ENCODE measurements around the gene IL4R. TPM values are rescaled to one million over a fixed set of nuclear protein-coding genes. Genes with fewer than 3 reads are reported as not detected.

The IL4R gene
- total and polyA plus RNA-seq, 12 donors, result 5.0 to 28.9 (median 9.9) TPM

DNA sequence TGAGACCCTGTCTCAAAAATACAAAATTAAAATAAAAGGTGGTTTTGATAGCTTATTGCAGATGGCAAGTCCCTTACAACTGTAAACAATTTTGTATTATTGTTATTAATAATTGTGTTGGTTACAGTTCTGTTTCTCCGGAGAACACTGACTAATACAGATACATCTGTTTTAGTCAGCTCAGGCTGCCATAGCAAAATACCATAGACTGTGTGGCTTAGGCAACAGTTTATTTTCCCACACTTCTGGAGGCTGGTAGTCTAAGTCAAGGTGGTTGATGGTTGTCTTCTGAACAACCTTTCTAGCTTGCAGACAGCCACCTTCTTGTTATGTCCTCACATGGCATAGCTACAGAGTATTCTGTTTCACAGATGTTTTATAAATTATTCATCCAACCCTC, 74.0 kb downstream of the IL4R start:
- TF ChIP-seq, protein P1, sequence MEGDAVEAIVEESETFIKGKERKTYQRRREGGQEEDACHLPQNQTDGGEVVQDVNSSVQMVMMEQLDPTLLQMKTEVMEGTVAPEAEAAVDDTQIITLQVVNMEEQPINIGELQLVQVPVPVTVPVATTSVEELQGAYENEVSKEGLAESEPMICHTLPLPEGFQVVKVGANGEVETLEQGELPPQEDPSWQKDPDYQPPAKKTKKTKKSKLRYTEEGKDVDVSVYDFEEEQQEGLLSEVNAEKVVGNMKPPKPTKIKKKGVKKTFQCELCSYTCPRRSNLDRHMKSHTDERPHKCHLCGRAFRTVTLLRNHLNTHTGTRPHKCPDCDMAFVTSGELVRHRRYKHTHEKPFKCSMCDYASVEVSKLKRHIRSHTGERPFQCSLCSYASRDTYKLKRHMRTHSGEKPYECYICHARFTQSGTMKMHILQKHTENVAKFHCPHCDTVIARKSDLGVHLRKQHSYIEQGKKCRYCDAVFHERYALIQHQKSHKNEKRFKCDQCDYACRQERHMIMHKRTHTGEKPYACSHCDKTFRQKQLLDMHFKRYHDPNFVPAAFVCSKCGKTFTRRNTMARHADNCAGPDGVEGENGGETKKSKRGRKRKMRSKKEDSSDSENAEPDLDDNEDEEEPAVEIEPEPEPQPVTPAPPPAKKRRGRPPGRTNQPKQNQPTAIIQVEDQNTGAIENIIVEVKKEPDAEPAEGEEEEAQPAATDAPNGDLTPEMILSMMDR (IDR thresholded peaks at IDR 0.05), result no peak
- Histone ChIP-seq H3K4me1 (peaks cover 0 to 25% (median 0%) of the 10 kb centered on the region in 9 donors), H3K9me3 (peaks cover 0 to 36% (median 14%) of the 10 kb centered on the region in 11 donors), H3K36me3 (no peaks in the 10 kb centered on the region), H3K4me3 (no peak overlapping the region), H3K27ac (no peak overlapping the region), H3K27me3 (peaks cover 0 to 30% (median 0%) of the 10 kb centered on the region in 7 donors)
- no peak for ATAC-seq
- intact Hi-C loops (cut with DNase I), result no loop called here
- no peak for DNase-seq
- WGBS, 2 donors, result 89 to 95% methylated on average over 1 of the region's 1 CpG

DNA sequence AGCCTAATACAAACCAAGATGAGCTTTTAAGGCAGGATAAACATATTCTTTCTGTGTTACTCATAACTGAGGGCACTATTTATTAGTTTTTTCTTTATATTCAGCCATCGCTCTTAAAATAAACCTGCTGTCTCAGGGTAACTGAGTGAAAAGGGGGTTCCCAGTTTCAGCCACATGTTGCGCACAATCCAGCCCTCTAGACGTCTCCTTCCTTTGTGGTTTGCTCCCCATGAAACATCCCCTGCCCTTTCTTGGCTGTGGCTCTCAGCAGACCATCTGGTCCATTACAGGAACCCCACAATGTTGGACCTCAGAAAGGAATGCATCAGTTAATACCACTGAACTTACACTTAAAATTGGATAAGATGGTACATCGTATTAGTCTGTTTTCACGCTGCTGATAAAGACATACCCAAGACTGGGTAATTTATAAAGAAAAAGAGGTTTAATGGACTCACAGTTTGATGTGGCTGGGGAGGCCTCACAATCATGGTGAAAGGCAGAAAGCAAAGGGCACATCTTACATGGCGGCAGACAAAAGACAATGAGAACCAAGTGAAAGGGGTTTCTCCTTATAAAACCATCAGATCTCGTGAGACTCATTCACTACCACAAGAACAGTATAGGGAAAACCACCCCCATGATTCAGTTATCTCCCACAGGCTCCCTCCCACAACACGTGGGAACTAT, 75.6 kb downstream of the IL4R start:
- H3K27ac ChIP-seq, result peak overlapping the region in 1 of 10 donors; percentile 49

GRCh38 chr16:27390151-27390550, 76.4 kb downstream of the IL4R start:
- intact Hi-C loops (cut with DNase I), result loop anchor here in 1 of 10 donors (10.0 kb wide), 1 partner anchor 1045 kb away; no protein-coding TSS in a partner anchor
- Histone ChIP-seq H3K9me3 (peaks cover 0 to 46% (median 27%) of the 10 kb centered on the region in 11 donors), H3K27me3 (peaks cover 0 to 30% (median 0%) of the 10 kb centered on the region in 7 donors), H3K4me1 (peaks cover 0 to 12% (median 0%) of the 10 kb centered on the region in 9 donors), H3K4me3 (no peak overlapping the region), H3K36me3 (no peaks in the 10 kb centered on the region), H3K27ac (peak overlapping the region in 1 of 10 donors; percentile 49)
- DNase-seq (no peak), ATAC-seq (no peak)
- TF ChIP-seq, protein P1 (IDR thresholded peaks at IDR 0.05), result no peak

More for the DNA sequence above, 75.6 kb downstream of the IL4R start:
- H3K36me3 ChIP-seq, result no peaks in the 10 kb centered on the region
- peaks cover 0 to 42% (median 27%) of the 10 kb centered on the region in 11 donors for H3K9me3 ChIP-seq
- TF ChIP-seq, protein P1 (IDR thresholded peaks at IDR 0.05), result no peak
- H3K27me3 ChIP-seq, result peaks cover 0 to 30% (median 0%) of the 10 kb centered on the region in 7 donors
- 80 to 83% methylated on average over 8 of the region's 8 CpGs for WGBS, 2 donors
- no peak overlapping the region for H3K4me3 ChIP-seq
- peaks cover 0 to 15% (median 0%) of the 10 kb centered on the region in 9 donors for H3K4me1 ChIP-seq
- DNase-seq (no peak), ATAC-seq (peak in 1 of 8 donors; percentile 27)
- intact Hi-C loops (cut with DNase I), result no loop called here

DNA sequence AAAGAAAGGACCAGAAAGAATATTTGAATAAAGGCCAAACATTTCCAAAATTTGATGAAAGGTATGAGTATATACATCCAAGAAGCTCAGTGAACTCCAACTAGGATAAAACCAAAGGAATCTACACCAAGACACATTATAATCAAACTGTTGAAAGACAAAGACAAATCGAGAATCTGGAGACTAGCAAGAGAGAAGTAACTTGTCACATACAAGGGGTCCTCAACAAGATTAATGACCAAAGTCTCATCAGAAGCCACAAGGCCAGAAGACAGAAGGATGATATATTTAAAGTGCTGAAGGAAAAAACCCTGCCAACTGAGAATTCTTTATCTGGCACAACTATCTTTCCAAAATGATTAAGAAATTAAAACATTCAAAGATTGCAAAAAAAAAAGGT, 78.9 kb downstream of the IL4R start:
- WGBS, 2 donors, result 65 to 67% methylated on average over 1 of the region's 1 CpG
- intact Hi-C loops (cut with DNase I), result loop anchor here in 1 of 10 donors (10.0 kb wide), 1 partner anchor 1048 kb away; no protein-coding TSS in a partner anchor

More for the DNA sequence above, 78.9 kb downstream of the IL4R start:
- ATAC-seq (no peak), DNase-seq (no peak)
- Histone ChIP-seq H3K27ac (no peak overlapping the region), H3K4me1 (peaks cover 0 to 12% (median 0%) of the 10 kb centered on the region in 9 donors), H3K9me3 (peaks cover 0 to 63% (median 33%) of the 10 kb centered on the region in 11 donors), H3K4me3 (no peak overlapping the region), H3K27me3 (peaks cover 0 to 24% (median 0%) of the 10 kb centered on the region in 7 donors), H3K36me3 (no peaks in the 10 kb centered on the region)
- TF ChIP-seq, protein P1 (IDR thresholded peaks at IDR 0.05), result no peak
